ENCODE measurements around the gene MRM1. TPM values are rescaled to one million over a fixed set of nuclear protein-coding genes. Genes with fewer than 3 reads are reported as not detected.

MRM1 gene
- total and polyA plus RNA-seq, 9 of the 15 experiments (the other 6 are each of a cell fraction or from before 2014, with no cell fraction given): 0.61 to 28.4 (median 21.5) TPM

- TF ChIP-seq, protein P1, sequence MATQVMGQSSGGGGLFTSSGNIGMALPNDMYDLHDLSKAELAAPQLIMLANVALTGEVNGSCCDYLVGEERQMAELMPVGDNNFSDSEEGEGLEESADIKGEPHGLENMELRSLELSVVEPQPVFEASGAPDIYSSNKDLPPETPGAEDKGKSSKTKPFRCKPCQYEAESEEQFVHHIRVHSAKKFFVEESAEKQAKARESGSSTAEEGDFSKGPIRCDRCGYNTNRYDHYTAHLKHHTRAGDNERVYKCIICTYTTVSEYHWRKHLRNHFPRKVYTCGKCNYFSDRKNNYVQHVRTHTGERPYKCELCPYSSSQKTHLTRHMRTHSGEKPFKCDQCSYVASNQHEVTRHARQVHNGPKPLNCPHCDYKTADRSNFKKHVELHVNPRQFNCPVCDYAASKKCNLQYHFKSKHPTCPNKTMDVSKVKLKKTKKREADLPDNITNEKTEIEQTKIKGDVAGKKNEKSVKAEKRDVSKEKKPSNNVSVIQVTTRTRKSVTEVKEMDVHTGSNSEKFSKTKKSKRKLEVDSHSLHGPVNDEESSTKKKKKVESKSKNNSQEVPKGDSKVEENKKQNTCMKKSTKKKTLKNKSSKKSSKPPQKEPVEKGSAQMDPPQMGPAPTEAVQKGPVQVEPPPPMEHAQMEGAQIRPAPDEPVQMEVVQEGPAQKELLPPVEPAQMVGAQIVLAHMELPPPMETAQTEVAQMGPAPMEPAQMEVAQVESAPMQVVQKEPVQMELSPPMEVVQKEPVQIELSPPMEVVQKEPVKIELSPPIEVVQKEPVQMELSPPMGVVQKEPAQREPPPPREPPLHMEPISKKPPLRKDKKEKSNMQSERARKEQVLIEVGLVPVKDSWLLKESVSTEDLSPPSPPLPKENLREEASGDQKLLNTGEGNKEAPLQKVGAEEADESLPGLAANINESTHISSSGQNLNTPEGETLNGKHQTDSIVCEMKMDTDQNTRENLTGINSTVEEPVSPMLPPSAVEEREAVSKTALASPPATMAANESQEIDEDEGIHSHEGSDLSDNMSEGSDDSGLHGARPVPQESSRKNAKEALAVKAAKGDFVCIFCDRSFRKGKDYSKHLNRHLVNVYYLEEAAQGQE (IDR thresholded peaks at IDR 0.05; ENCODE audit: borderline replicate concordance): peak; percentile 8
- TF ChIP-seq, protein P1 (CRISPR knock-in tag; IDR thresholded peaks at IDR 0.05; ENCODE audit: low read depth): 0 out of 2 replicates have a peak, but pooled peaks have one; percentile 64
- TF ChIP-seq HOXB6 (CRISPR knock-in tag; IDR thresholded peaks at IDR 0.05; ENCODE audit: borderline replicate concordance): no peak
- TF ChIP-seq NCOA4 (IDR thresholded peaks at IDR 0.05; ENCODE audit: partially characterized antibody): no peak
- TF ChIP-seq, protein P2, sequence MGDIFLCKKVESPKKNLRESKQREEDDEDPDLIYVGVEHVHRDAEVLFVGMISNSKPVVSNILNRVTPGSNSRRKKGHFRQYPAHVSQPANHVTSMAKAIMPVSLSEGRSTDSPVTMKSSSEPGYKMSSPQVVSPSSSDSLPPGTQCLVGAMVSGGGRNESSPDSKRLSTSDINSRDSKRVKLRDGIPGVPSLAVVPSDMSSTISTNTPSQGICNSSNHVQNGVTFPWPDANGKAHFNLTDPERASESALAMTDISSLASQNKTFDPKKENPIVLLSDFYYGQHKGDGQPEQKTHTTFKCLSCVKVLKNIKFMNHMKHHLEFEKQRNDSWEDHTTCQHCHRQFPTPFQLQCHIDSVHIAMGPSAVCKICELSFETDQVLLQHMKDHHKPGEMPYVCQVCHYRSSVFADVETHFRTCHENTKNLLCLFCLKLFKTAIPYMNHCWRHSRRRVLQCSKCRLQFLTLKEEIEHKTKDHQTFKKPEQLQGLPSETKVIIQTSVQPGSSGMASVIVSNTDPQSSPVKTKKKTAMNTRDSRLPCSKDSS (IDR thresholded peaks at IDR 0.05; ENCODE audit: low read depth, partially characterized antibody): no peak
- TF ChIP-seq ZBTB11 (CRISPR knock-in tag; IDR thresholded peaks at IDR 0.05): peak in 1 of 3 experiments; percentile 64; a peak in 2 of 6 replicates
- TF ChIP-seq SMAD1 (IDR thresholded peaks at IDR 0.05; ENCODE audit: low read depth, low read length, partially characterized antibody): no peak
- no peak for TF ChIP-seq CHD2 (IDR thresholded peaks at IDR 0.05; ENCODE audit: low read depth, low read length)
- TF ChIP-seq NFXL1 (CRISPR knock-in tag; IDR thresholded peaks at IDR 0.05): no peak
- no peak for TF ChIP-seq GATAD2A (IDR thresholded peaks at IDR 0.05)
- peak; percentile 28; the same call in 1 of the 2 replicates for TF ChIP-seq NFRKB (IDR thresholded peaks at IDR 0.05; ENCODE audit: low read depth)
- TF ChIP-seq MYC (IDR thresholded peaks at IDR 0.05; ENCODE audit: low read depth, low read length): peak; percentile 13; the same call in 1 of the 2 replicates
- no peak for TF ChIP-seq MYC (CRISPR knock-in tag; IDR thresholded peaks at IDR 0.05; ENCODE audit: borderline replicate concordance, low read depth)
- TF ChIP-seq CTBP1 (IDR thresholded peaks at IDR 0.05; ENCODE audit: borderline replicate concordance): 0 out of 2 replicates have a peak, but pooled peaks have one; percentile 38
Observed at GRCh38 chr17:36591434-36592315, 9.7 kb upstream of the MRM1 start, which contains the start of gene DHRS11 (continued).
